K562 (cell line): Measurements from ENCODE around the gene GPX2.

Experiments
- BACH1 ChIP-seq: fragments of 200-800 bp; sonication (Bioruptor generic); IDR thresholded peaks from 2 replicates; pipeline ENCODE4 v1.6.1; 2016; ENCODE audit warnings: missing genetic modification characterization, missing compliant biosample characterization
- CREM ChIP-seq: IDR thresholded peaks from 2 replicates; pipeline ENCODE4 v1.6.1; 2014; ENCODE audit warnings: antibody characterized with exemption, low read depth
- FOXJ3 ChIP-seq: sonication (generic); formaldehyde crosslinking; IDR thresholded peaks from 2 replicates; pipeline ENCODE4 v1.4.0; 2020; ENCODE audit warnings: mild to moderate bottlenecking, missing genetic modification reagents
- GTF2F1 ChIP-seq: IDR thresholded peaks from 2 replicates; pipeline ENCODE4 v1.6.1; 2011; ENCODE audit warnings: low read depth, low read length, improper control_type of control experiment
- MEF2A ChIP-seq: IDR thresholded peaks from 2 replicates; pipeline ENCODE4 v1.6.1; 2011; ENCODE audit warnings: low read depth, mild to moderate bottlenecking, low read length, moderate library complexity; ENCODE audit not compliant: control insufficient read depth
- NFE2L1 ChIP-seq: fragments of 450-650 bp; IDR thresholded peaks from 2 replicates; pipeline ENCODE4 v1.6.1; 2016; ENCODE audit warnings: missing genetic modification characterization, low read depth, mild to moderate bottlenecking, missing compliant biosample characterization, moderate library complexity, borderline replicate concordance
- POLR2A ChIP-seq: fragments of 450-650 bp; conservative IDR thresholded peaks from 2 replicates; pipeline ENCODE4 v1.6.1; 2016
- POLR2AphosphoS5 ChIP-seq: IDR thresholded peaks from 2 replicates; pipeline ENCODE4 v1.6.1; 2011; ENCODE audit warnings: mild to moderate bottlenecking, low read depth, low read length, moderate library complexity; ENCODE audit not compliant: control insufficient read depth, insufficient read depth
- SIN3A ChIP-seq, 2 experiments: fragments of 150-350 bp in 1 of 2; IDR thresholded peaks; 2 replicates each; pipeline ENCODE4 v1.6.1; 2011 to 2016; ENCODE audit warnings: borderline replicate concordance in 2 of 2, low read depth in 2 of 2, low read length in 2 of 2, mild to moderate bottlenecking in 2 of 2, moderate library complexity in 2 of 2; ENCODE audit not compliant: control insufficient read depth in 1 of 2
- ZFP1 ChIP-seq: fragments of 450-650 bp; formaldehyde crosslinking; IDR thresholded peaks from 2 replicates; pipeline ENCODE4 v1.4.0; 2020; ENCODE audit warnings: mild to moderate bottlenecking, mixed read lengths
- ZNF263 ChIP-seq: sonication (generic); formaldehyde crosslinking; IDR thresholded peaks from 2 replicates; pipeline ENCODE4 v1.8.0; 2022; ENCODE audit warnings: mild to moderate bottlenecking, missing genetic modification reagents, borderline replicate concordance
- TF ChIP-seq, protein P1 (sequence below): sonication (generic); formaldehyde crosslinking; IDR thresholded peaks from 2 replicates; pipeline ENCODE4 v1.8.1; 2022; ENCODE audit warnings: missing genetic modification reagents
- TF ChIP-seq, protein P2 (sequence below): fragments of 150-350 bp; conservative IDR thresholded peaks from 2 replicates; pipeline ENCODE4 v1.6.1; 2014; ENCODE audit warnings: low read length
- TF ChIP-seq, protein P3 (sequence below): fragments of 450-650 bp; IDR thresholded peaks from 2 replicates; pipeline ENCODE4 v1.6.1; 2016; ENCODE audit warnings: borderline replicate concordance

DNA sequence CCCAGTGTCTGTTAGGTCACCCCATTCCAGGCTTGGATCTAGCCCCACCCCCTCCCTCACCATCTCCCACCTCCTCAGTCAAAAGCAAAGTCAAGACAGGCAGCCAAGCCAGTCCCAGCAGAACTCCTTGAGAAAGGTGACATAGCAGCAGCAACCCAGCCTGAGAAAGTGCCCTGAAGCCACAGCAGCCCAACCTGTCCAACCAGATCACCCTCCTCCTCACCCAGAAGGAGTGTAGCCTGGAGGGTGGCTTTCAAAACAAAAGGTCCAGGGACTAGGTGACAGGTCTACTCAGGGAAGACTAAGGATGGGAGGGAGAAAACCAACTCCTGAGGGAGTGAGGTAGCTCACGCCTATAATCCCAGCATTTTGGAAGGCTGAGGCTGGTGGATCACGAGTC, 24.4 kb upstream of the GPX2 start:
- no peak for TF ChIP-seq SIN3A (IDR thresholded peaks at IDR 0.05; ENCODE audit: borderline replicate concordance in 2 of 2, control insufficient read depth in 1 of 2, low read depth in 2 of 2, low read length in 2 of 2)
- no peak for TF ChIP-seq FOXJ3 (CRISPR knock-in tag)
- TF ChIP-seq POLR2AphosphoS5: no peak
- TF ChIP-seq, protein P1, sequence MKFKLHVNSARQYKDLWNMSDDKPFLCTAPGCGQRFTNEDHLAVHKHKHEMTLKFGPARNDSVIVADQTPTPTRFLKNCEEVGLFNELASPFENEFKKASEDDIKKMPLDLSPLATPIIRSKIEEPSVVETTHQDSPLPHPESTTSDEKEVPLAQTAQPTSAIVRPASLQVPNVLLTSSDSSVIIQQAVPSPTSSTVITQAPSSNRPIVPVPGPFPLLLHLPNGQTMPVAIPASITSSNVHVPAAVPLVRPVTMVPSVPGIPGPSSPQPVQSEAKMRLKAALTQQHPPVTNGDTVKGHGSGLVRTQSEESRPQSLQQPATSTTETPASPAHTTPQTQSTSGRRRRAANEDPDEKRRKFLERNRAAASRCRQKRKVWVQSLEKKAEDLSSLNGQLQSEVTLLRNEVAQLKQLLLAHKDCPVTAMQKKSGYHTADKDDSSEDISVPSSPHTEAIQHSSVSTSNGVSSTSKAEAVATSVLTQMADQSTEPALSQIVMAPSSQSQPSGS (CRISPR knock-in tag): no peak
- TF ChIP-seq ZNF263 (CRISPR knock-in tag): no peak
- TF ChIP-seq MEF2A: no peak
- TF ChIP-seq NFE2L1 (tag): no peak
- TF ChIP-seq BACH1 (tag): no peak
- TF ChIP-seq ZFP1: no peak
- TF ChIP-seq POLR2A: no peak
- TF ChIP-seq, protein P2, sequence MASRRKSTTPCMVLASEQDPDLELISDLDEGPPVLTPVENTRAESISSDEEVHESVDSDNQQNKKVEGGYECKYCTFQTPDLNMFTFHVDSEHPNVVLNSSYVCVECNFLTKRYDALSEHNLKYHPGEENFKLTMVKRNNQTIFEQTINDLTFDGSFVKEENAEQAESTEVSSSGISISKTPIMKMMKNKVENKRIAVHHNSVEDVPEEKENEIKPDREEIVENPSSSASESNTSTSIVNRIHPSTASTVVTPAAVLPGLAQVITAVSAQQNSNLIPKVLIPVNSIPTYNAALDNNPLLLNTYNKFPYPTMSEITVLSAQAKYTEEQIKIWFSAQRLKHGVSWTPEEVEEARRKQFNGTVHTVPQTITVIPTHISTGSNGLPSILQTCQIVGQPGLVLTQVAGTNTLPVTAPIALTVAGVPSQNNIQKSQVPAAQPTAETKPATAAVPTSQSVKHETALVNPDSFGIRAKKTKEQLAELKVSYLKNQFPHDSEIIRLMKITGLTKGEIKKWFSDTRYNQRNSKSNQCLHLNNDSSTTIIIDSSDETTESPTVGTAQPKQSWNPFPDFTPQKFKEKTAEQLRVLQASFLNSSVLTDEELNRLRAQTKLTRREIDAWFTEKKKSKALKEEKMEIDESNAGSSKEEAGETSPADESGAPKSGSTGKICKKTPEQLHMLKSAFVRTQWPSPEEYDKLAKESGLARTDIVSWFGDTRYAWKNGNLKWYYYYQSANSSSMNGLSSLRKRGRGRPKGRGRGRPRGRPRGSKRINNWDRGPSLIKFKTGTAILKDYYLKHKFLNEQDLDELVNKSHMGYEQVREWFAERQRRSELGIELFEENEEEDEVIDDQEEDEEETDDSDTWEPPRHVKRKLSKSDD: no peak
- TF ChIP-seq CREM: no peak
- TF ChIP-seq GTF2F1: no peak
- TF ChIP-seq, protein P3, sequence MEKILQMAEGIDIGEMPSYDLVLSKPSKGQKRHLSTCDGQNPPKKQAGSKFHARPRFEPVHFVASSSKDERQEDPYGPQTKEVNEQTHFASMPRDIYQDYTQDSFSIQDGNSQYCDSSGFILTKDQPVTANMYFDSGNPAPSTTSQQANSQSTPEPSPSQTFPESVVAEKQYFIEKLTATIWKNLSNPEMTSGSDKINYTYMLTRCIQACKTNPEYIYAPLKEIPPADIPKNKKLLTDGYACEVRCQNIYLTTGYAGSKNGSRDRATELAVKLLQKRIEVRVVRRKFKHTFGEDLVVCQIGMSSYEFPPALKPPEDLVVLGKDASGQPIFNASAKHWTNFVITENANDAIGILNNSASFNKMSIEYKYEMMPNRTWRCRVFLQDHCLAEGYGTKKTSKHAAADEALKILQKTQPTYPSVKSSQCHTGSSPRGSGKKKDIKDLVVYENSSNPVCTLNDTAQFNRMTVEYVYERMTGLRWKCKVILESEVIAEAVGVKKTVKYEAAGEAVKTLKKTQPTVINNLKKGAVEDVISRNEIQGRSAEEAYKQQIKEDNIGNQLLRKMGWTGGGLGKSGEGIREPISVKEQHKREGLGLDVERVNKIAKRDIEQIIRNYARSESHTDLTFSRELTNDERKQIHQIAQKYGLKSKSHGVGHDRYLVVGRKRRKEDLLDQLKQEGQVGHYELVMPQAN: no peak
